Measurements from ENCODE around the gene DENND11. TPM values are rescaled to one million over a fixed set of nuclear protein-coding genes. Genes with fewer than 3 reads are reported as not detected.
A peak's percentile ranks its signal among the peaks of the same experiment; 100 is the strongest.

The DENND11 gene
- total RNA-seq (2022) (33.0 and 37.0 TPM in 2 replicates), Bru-seq, nascent RNA (percentile 80 among the genes with signal in this experiment), BruChase-seq, experiment 1, labeled RNA remaining after a 2-hour chase (percentile 86 among the genes with signal in this experiment), BruChase-seq, experiment 2, labeled RNA remaining after a 6-hour chase (percentile 93 among the genes with signal in this experiment)
- long read RNA-seq, full-length matches to known transcripts = 12 of 40 reads
- long read RNA-seq, partial matches to known transcripts = 7 of 40 reads
- long read RNA-seq, other reads (novel, unspliced or antisense) = 21 of 40 reads

DNA sequence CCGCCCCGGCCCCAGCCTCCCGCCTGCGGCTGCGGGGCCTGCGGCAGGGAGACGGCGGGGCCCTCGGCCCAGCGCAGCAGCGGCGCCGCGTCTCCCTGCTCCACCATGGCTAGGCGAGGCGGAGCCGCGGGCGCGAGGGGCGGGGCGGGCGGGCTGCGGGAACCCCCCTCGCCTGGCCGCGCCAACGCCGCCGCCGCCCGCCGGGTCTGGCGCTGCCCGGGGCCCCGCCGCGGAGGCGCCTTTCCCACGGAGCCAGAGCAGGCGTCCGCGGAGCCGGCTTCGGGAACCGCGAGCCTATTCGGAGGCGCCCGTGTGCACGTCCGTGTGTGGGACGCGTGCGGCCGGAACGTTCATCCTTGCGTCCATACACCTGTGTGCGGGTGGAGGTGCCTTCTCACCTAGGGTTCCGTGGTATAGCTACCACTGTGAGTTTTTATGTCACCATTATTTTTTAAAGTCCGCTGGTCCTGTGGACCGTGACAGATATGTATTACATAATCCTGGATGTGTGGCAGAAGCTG lies at the start of gene DENND11:
DENND11 (minus strand) TSS at position 120 of the 521 bp plus-strand sequence; CDS start at position 107, 13 bp downstream.
- Mint-ChIP-seq H3K9me3 (ENCODE audit: unreplicated experiment) (no peaks in the 10 kb centered on the region), H3K4me1 (ENCODE audit: low read depth, unreplicated experiment) (peaks cover 34% of the 10 kb centered on the region), H3K4me3 (ENCODE audit: unreplicated experiment) (peak within 1 kb of the TSS; percentile 76), H3K27me3 (ENCODE audit: insufficient read depth, unreplicated experiment) (no peaks in the 10 kb centered on the region), H3K36me3 (ENCODE audit: insufficient read depth, unreplicated experiment) (no peaks in the 10 kb centered on the region), H3K27ac (ENCODE audit: unreplicated experiment) (no peak within 1 kb of the TSS)
- no TSS peak for BruUV-seq (replicated peaks)
- Histone ChIP-seq H3K27me3 (replicated peaks; ENCODE audit: control insufficient read depth, insufficient read depth, low read length) (no peaks in the 10 kb centered on the region), H3K36me3 (ENCODE audit: control insufficient read depth, insufficient read depth, low read length) (no peaks in the 10 kb centered on the region; the same call in 1 of the 2 replicates), H3K4me3 (ENCODE audit: low read depth, low read length) (peak within 1 kb of the TSS; percentile 84), H3K9me3 (no peaks in the 10 kb centered on the region), H3K4me1 (peaks cover 51% of the 10 kb centered on the region)
- CTCF ChIA-PET = interaction anchor here (1.1 to 1.9 kb wide), 3 partner anchors 13 to 48 kb away, joined by 3 to 11 read pairs (median 7); partner anchors contain the start of gene SSBP1
- DNase-seq = peak; percentile 41 to 61
- intact Hi-C loops (cut with micrococcal nuclease; ENCODE audit: unreplicated experiment) = loop anchor here (2.0 to 10.0 kb wide), 2 partner anchors 37 to 47 kb away; partner anchors contain the start of gene SSBP1
- POLR2A ChIA-PET = interaction anchor here (2.3 kb wide), 1 partner anchor 12 kb away, joined by 6 read pairs; no protein-coding TSS in a partner anchor
- no peak for TF ChIP-seq CTCF (IDR thresholded peaks at IDR 0.05; ENCODE audit: insufficient read depth in 1 of 2, low read depth in 1 of 2, low read length in 1 of 2, severe bottlenecking in 1 of 2, unreplicated experiment in 1 of 2)

- no peak for DNase-seq
- Histone ChIP-seq H3K4me3 (ENCODE audit: low read depth, low read length) (no peak overlapping the region), H3K27me3 (replicated peaks; ENCODE audit: control insufficient read depth, insufficient read depth, low read length) (no peaks in the 10 kb centered on the region), H3K36me3 (ENCODE audit: control insufficient read depth, insufficient read depth, low read length) (peaks cover 7% of the 10 kb centered on the region), H3K4me1 (no peaks in the 10 kb centered on the region), H3K9me3 (peaks cover 15% of the 10 kb centered on the region; the same call in 1 of the 2 replicates)
- Mint-ChIP-seq H3K9me3 (ENCODE audit: unreplicated experiment) (peaks cover 13% of the 10 kb centered on the region), H3K36me3 (ENCODE audit: insufficient read depth, unreplicated experiment) (peaks cover 81% of the 10 kb centered on the region), H3K4me3 (ENCODE audit: unreplicated experiment) (no peak overlapping the region), H3K27me3 (ENCODE audit: insufficient read depth, unreplicated experiment) (no peaks in the 10 kb centered on the region), H3K27ac (ENCODE audit: unreplicated experiment) (no peak overlapping the region), H3K4me1 (ENCODE audit: low read depth, unreplicated experiment) (no peaks in the 10 kb centered on the region)
- no peak for TF ChIP-seq CTCF (IDR thresholded peaks at IDR 0.05; ENCODE audit: insufficient read depth in 1 of 2, low read depth in 1 of 2, low read length in 1 of 2, severe bottlenecking in 1 of 2, unreplicated experiment in 1 of 2)
- ChIA-PET POLR2A (no interaction called here), CTCF (no interaction called here)
- intact Hi-C loops (cut with micrococcal nuclease; ENCODE audit: unreplicated experiment) = no loop called here
- no TSS peak for BruUV-seq (replicated peaks)
Observed at GRCh38 chr7:141748396-141748795, 46.4 kb upstream of the DENND11 start.

DNA sequence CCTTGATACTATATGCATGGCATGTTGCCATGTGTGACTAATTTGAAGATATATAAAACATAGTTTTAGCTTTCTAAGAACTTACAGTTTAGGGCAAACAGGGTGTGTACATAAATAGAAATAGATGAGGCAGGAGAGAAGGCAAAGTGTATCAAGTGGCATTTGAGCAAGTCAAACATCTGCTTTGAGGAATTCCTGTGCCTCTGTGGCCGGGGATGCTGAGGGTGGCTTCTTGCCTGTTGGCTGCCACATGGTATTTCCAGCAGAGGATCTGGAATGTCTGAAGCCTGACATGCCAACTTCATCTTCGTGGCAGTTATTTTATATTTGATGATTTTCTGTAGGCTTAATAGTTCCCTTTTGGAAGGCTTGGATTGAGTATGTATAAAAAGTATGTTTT lies 42.2 kb upstream of the DENND11 start:
- H3K36me3 Mint-ChIP-seq (ENCODE audit: insufficient read depth, unreplicated experiment) = peaks cover 69% of the 10 kb centered on the region

More for the DNA sequence above, 42.2 kb upstream of the DENND11 start:
- Histone ChIP-seq H3K9me3 (no peaks in the 10 kb centered on the region), H3K36me3 (ENCODE audit: control insufficient read depth, insufficient read depth, low read length) (peaks cover 6% of the 10 kb centered on the region), H3K4me1 (0 out of 2 replicates have a peak, but pooled peaks cover 5% of the 10 kb centered on the region), H3K4me3 (ENCODE audit: low read depth, low read length) (no peak overlapping the region), H3K27me3 (replicated peaks; ENCODE audit: control insufficient read depth, insufficient read depth, low read length) (no peaks in the 10 kb centered on the region)
- no peak for DNase-seq
- no peak for TF ChIP-seq CTCF (IDR thresholded peaks at IDR 0.05; ENCODE audit: insufficient read depth in 1 of 2, low read depth in 1 of 2, low read length in 1 of 2, severe bottlenecking in 1 of 2, unreplicated experiment in 1 of 2)
- no TSS peak for BruUV-seq (replicated peaks)
- Mint-ChIP-seq H3K4me3 (ENCODE audit: unreplicated experiment) (no peak overlapping the region), H3K4me1 (ENCODE audit: low read depth, unreplicated experiment) (peaks cover 24% of the 10 kb centered on the region), H3K9me3 (ENCODE audit: unreplicated experiment) (no peaks in the 10 kb centered on the region), H3K27me3 (ENCODE audit: insufficient read depth, unreplicated experiment) (no peaks in the 10 kb centered on the region), H3K27ac (ENCODE audit: unreplicated experiment) (no peak overlapping the region)
- intact Hi-C loops (cut with micrococcal nuclease; ENCODE audit: unreplicated experiment) = no loop called here
- CTCF ChIA-PET = no interaction called here
- POLR2A ChIA-PET = no interaction called here
